ENCODE data around the gene KRTAP16-1.

The KRTAP16-1 gene

GRCh38 chr17:41265078-41265477 is 44.0 kb downstream of the KRTAP16-1 start, which contains the start of gene KRTAP9-6:
KRTAP9-6 (plus strand) TSS chr17:41265378; CDS start chr17:41265378, 0 bp downstream.
- DNase-seq (ENCODE audit: low spot score), result no peak
- no peak for TF ChIP-seq CTCF (IDR thresholded peaks at IDR 0.05; ENCODE audit: borderline replicate concordance, control extremely low read depth, extremely low read depth, insufficient read depth, missing control alignments)
- in situ Hi-C loops (cut with MboI; ENCODE audit: low sequenced_read_pairs, unreplicated experiment), result no loop called here

- TF ChIP-seq CTCF (IDR thresholded peaks at IDR 0.05; ENCODE audit: borderline replicate concordance, control extremely low read depth, extremely low read depth, insufficient read depth, missing control alignments), result no peak
- DNase-seq (ENCODE audit: low spot score), result peak; percentile 0
- in situ Hi-C loops (cut with MboI; ENCODE audit: low sequenced_read_pairs, unreplicated experiment), result no loop called here
Observed at GRCh38 chr17:41264599-41264998, 44.5 kb downstream of the KRTAP16-1 start.

DNA sequence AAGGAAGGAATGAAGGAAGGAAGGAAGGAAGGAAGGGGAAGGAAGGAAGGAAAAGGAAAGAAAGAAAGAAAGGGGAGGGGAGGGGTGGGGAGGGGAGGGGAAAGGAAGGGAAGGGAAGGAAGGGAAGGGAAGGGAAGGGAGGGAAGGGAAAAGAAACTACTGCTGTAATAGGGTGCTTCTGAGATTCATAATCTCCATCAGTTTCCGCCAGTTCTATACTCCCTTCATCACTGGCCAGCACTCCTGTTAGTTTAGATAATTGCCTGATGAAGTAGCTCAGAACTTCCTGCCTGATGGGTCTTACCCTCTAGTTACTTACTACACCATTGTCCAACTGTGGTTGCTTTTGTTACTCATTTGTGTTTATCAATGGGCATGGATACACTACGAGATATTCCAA is 45.9 kb downstream of the KRTAP16-1 start:
- in situ Hi-C loops (cut with MboI; ENCODE audit: low sequenced_read_pairs, unreplicated experiment), result no loop called here
- no peak for TF ChIP-seq CTCF (IDR thresholded peaks at IDR 0.05; ENCODE audit: borderline replicate concordance, control extremely low read depth, extremely low read depth, insufficient read depth, missing control alignments)
- peak; percentile 1 for DNase-seq (ENCODE audit: low spot score)

DNA sequence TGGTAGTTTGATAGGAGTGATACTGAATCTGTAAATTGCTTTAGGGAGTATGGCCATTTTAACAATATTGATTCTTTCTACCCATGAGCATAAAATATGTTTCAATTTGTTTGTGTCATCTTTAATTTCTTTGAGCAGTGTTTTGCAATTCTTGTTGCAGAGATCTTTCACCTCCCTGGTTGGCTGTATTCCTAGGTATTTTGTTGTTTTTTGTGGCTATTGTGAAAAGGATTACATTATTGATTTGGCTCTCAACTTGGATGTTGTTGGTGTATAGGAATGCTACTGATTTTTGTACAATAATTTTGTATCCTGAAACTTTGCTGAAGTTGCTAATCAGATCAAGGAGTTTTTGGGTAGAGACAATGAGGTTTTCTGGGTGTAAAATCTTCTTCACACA is 50.7 kb downstream of the KRTAP16-1 start:
- in situ Hi-C loops (cut with MboI; ENCODE audit: low sequenced_read_pairs, unreplicated experiment), result no loop called here
- DNase-seq (ENCODE audit: low spot score), result no peak
- TF ChIP-seq CTCF (IDR thresholded peaks at IDR 0.05; ENCODE audit: borderline replicate concordance, control extremely low read depth, extremely low read depth, insufficient read depth, missing control alignments), result no peak

Measured in GM13976 (cell line).